HG02763 (cell line): ENCODE results near the gene MRPL20.
"Not testable (repeated sequence)": the region's sequence is repeated elsewhere in the genome, so short reads cannot be mapped to it uniquely, and the experiment has no call there.

ENCODE experiments used
- ATAC-seq: cut with Tn5 transposase; IDR thresholded peaks from one replicate; pipeline ENCODE4 v1.9.1; 2021; ENCODE audit warnings: mild to moderate bottlenecking, moderate library complexity; ENCODE audit not compliant: unreplicated experiment

MRPL20 gene

GRCh38 chr1:1411626-1412025 lies 4.5 kb upstream of the MRPL20 start:
- no peak for ATAC-seq

GRCh38 chr1:1410238-1410637 lies 3.1 kb upstream of the MRPL20 start:
- ATAC-seq, result not testable (repeated sequence)

GRCh38 chr1:1407636-1408318 lies 684 bp upstream of the MRPL20 start:
- ATAC-seq, result no peak

- ATAC-seq, result no peak
These were observed 832 bp downstream of the MRPL20 start for GRCh38 chr1:1406101-1406820.

GRCh38 chr1:1403653-1404052 lies 3.4 kb downstream of the MRPL20 start:
- ATAC-seq, result no peak

- not testable (repeated sequence) for ATAC-seq
These were observed 4.1 kb downstream of the MRPL20 start for GRCh38 chr1:1402901-1403392.

- no peak for ATAC-seq
These were observed 4.8 kb downstream of the MRPL20 start for GRCh38 chr1:1402072-1402900.

GRCh38 chr1:1401457-1402010 lies 5.6 kb downstream of the MRPL20 start:
- ATAC-seq, result no peak

GRCh38 chr1:1400576-1401456 lies 6.3 kb downstream of the MRPL20 start:
- ATAC-seq, result no peak

- no peak for ATAC-seq
These were observed 7.1 kb downstream of the MRPL20 start for GRCh38 chr1:1399872-1400575.

- ATAC-seq, result peak; percentile 90
These were observed 7.8 kb downstream of the MRPL20 start, which contains the start of gene CCNL2 for GRCh38 chr1:1399187-1399871. CCNL2 (minus strand) TSS chr1:1399335; CDS start chr1:1399306, 29 bp downstream.

GRCh38 chr1:1398677-1399186 lies 8.4 kb downstream of the MRPL20 start:
- peak; percentile 10 for ATAC-seq

GRCh38 chr1:1397839-1398523 lies 9.1 kb downstream of the MRPL20 start:
- no peak for ATAC-seq

GRCh38 chr1:1395166-1395565 lies 11.9 kb downstream of the MRPL20 start:
- ATAC-seq, result no peak

GRCh38 chr1:1394116-1394515 lies 13.0 kb downstream of the MRPL20 start:
- ATAC-seq, result no peak

- no peak for ATAC-seq
These were observed 13.7 kb downstream of the MRPL20 start for GRCh38 chr1:1393428-1393827.

- ATAC-seq, result no peak
These were observed 14.1 kb downstream of the MRPL20 start for GRCh38 chr1:1393014-1393413.

- no peak for ATAC-seq
These were observed 15.9 kb downstream of the MRPL20 start for GRCh38 chr1:1391225-1391624.
